Muscle of leg (tissue), 11 donors: ENCODE results near the gene ULK1. TPM values are rescaled to one million over a fixed set of nuclear protein-coding genes. Genes with fewer than 3 reads are reported as not detected.

Source experiments
- DNase-seq: peaks from one replicate; pipeline ENCODE4 v3.0.0; 2013
- H3K27ac ChIP-seq: one replicate; pipeline ENCODE4 v1.5.1; 2013; ENCODE audit warnings: mild to moderate bottlenecking, low read length, control low read depth
- H3K27me3 ChIP-seq: one replicate; pipeline ENCODE4 v1.6.1; 2013; ENCODE audit warnings: low read length; ENCODE audit not compliant: control insufficient read depth, insufficient read depth
- H3K36me3 ChIP-seq: one replicate; pipeline ENCODE4 v1.6.1; 2013; ENCODE audit warnings: low read length; ENCODE audit not compliant: control insufficient read depth, insufficient read depth
- H3K4me1 ChIP-seq: one replicate; pipeline ENCODE4 v1.6.1; 2013; ENCODE audit warnings: low read length; ENCODE audit not compliant: control insufficient read depth, insufficient read depth
- H3K4me3 ChIP-seq: one replicate; pipeline ENCODE4 v1.5.1; 2013; ENCODE audit warnings: low read length, control low read depth
- H3K9me3 ChIP-seq: replicated peaks from 2 replicates; pipeline ENCODE4 v1.6.1; 2013; ENCODE audit warnings: low read depth, low read length; ENCODE audit not compliant: control insufficient read depth
- WGBS: methylation state at CpG from one replicate; pipeline ENCODE4 v1.1.5; 2013; ENCODE audit warnings: missing lambda C conversion rate; ENCODE audit not compliant: insufficient coverage; 5-methylcytosine and 5-hydroxymethylcytosine counted together
- polyA plus RNA-seq, 8 donors: library from polyadenylated mRNA; unstranded; fragments of 120-200 nt; gene quantifications; one replicate each; pipeline versions ENCODE4 v1.2.1 to v1.2.3, GENCODE V29; 2013; ENCODE audit warnings: inconsistent platforms in 1 of 8, low replicate concordance in 1 of 8; ENCODE audit not compliant: insufficient read length in 8 of 8, insufficient read depth in 1 of 8
- total RNA-seq: library from RNA; stranded (reverse); fragments of 120-200 nt; gene quantifications from one replicate; pipeline ENCODE4 v1.2.4, GENCODE V29; 2013

The ULK1 gene
- total and polyA plus RNA-seq, 9 donors, result 5.1 to 27.7 (median 22.0) TPM

- Histone ChIP-seq H3K9me3 (no peaks in the 10 kb centered on the region), H3K27me3 (no peaks in the 10 kb centered on the region), H3K36me3 (peaks cover 67% of the 10 kb centered on the region), H3K4me3 (no peak overlapping the region), H3K27ac (no peak overlapping the region), H3K4me1 (peaks cover 10% of the 10 kb centered on the region)
- no peak for DNase-seq
- WGBS, result 88% methylated on average over 10 of the region's 14 CpGs
These were observed 25.7 kb downstream of the ULK1 start for GRCh38 chr12:131920157-131920508.

DNA sequence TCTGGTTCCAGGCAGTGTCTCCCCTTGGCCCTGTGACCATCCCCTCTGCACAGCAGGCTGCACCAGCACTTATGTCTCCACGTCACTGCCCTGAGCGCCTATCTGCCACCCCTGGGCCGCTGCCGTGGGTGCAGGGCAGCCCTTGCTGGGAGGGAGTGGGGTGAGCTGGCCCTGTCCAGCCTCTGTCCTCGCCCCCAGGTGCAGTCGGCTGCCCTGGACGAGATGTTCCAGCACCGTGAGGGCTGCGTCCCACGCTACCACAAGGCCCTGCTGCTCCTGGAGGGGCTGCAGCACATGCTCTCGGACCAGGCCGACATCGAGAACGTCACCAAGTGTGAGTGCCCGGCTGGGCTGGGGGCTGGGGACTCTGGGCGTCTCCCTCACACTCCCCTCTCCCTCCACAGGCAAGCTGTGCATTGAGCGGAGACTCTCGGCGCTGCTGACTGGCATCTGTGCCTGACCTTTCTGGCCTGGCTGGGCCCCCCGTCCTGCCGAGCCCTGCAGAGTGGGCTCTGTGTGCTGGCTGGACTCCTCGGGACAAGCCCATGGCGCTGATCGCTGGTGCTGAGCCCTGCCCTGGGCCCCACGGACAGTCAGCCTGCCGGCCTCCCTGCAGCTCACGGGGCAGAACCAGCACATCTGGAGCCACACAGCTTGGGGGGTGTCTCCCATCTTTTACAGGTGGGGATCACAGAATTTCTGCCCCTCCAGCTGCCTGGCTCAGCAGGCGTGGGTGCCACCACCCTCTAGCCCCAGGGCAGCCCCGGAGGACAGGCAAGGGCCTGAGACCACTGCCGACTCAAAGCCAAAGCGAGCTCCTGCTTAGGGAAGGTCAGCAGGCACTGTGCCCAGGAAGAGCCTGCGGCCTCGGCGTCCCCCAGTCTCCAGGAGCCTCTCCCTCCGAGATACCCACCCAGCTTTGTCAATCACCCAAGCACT lies 26.7 kb downstream of the ULK1 start:
- H3K36me3 ChIP-seq, result peaks cover 57% of the 10 kb centered on the region
- no peak for DNase-seq
- no peaks in the 10 kb centered on the region for H3K9me3 ChIP-seq
- H3K4me3 ChIP-seq, result no peak overlapping the region
- 89% methylated on average over 29 of the region's 35 CpGs for WGBS
- no peak overlapping the region for H3K27ac ChIP-seq
- no peaks in the 10 kb centered on the region for H3K27me3 ChIP-seq
- H3K4me1 ChIP-seq, result peaks cover 10% of the 10 kb centered on the region

GRCh38 chr12:131921866-131922769 lies 27.7 kb downstream of the ULK1 start:
- H3K4me3 ChIP-seq, result no peak overlapping the region
- no peaks in the 10 kb centered on the region for H3K27me3 ChIP-seq
- peaks cover 52% of the 10 kb centered on the region for H3K36me3 ChIP-seq
- WGBS, result 80% methylated on average over 17 of the region's 29 CpGs
- H3K4me1 ChIP-seq, result peaks cover 10% of the 10 kb centered on the region
- DNase-seq, result no peak
- no peaks in the 10 kb centered on the region for H3K9me3 ChIP-seq
- H3K27ac ChIP-seq, result no peak overlapping the region

DNA sequence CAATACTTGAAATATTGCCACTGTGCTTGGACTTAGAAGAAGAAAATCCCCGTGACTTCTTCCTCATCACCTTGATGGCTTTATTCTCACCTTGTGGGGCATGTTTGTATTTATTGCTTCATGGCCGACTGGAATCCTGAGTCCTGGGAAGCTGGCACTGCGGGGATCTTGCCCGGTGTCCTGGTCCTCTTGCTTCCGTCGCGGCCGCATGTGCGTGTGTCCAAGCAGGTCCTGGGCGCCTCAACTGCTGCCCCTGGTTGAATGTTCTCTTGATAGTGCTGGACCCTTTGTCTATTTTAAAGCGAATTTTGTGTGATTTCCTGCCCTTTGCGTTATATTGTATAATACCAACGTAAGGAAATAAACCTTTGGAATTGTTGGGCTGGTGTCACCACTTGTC lies 28.4 kb downstream of the ULK1 start:
- Histone ChIP-seq H3K9me3 (no peaks in the 10 kb centered on the region), H3K36me3 (peaks cover 47% of the 10 kb centered on the region), H3K4me1 (peaks cover 10% of the 10 kb centered on the region), H3K27ac (no peak overlapping the region), H3K4me3 (no peak overlapping the region), H3K27me3 (no peaks in the 10 kb centered on the region)
- DNase-seq, result no peak
- 95% methylated on average over 7 of the region's 13 CpGs for WGBS

- no peaks in the 10 kb centered on the region for H3K27me3 ChIP-seq
- H3K27ac ChIP-seq, result no peak overlapping the region
- peaks cover 47% of the 10 kb centered on the region for H3K36me3 ChIP-seq
- H3K9me3 ChIP-seq, result no peaks in the 10 kb centered on the region
- H3K4me3 ChIP-seq, result no peak overlapping the region
- no peak for DNase-seq
- peaks cover 10% of the 10 kb centered on the region for H3K4me1 ChIP-seq
- WGBS, result 68% methylated on average over 5 of the region's 11 CpGs
These were observed 28.8 kb downstream of the ULK1 start for GRCh38 chr12:131923260-131923659.

GRCh38 chr12:131927110-131928079 lies 33.0 kb downstream of the ULK1 start:
- Histone ChIP-seq H3K36me3 (peaks cover 16% of the 10 kb centered on the region), H3K9me3 (no peaks in the 10 kb centered on the region), H3K4me3 (no peak overlapping the region), H3K27me3 (no peaks in the 10 kb centered on the region), H3K27ac (no peak overlapping the region), H3K4me1 (peaks cover 19% of the 10 kb centered on the region)
- 91% methylated on average over 11 of the region's 24 CpGs for WGBS
- DNase-seq, result no peak

- H3K27ac ChIP-seq, result peak overlapping the region; percentile 55
- peak overlapping the region; percentile 64 for H3K4me3 ChIP-seq
- no peaks in the 10 kb centered on the region for H3K9me3 ChIP-seq
- 43% methylated on average over 24 of the region's 33 CpGs for WGBS
- DNase-seq, result peak; percentile 58
- H3K36me3 ChIP-seq, result peaks cover 18% of the 10 kb centered on the region
- no peaks in the 10 kb centered on the region for H3K27me3 ChIP-seq
- H3K4me1 ChIP-seq, result peaks cover 19% of the 10 kb centered on the region
These were observed 33.8 kb downstream of the ULK1 start for GRCh38 chr12:131928080-131928710.

DNA sequence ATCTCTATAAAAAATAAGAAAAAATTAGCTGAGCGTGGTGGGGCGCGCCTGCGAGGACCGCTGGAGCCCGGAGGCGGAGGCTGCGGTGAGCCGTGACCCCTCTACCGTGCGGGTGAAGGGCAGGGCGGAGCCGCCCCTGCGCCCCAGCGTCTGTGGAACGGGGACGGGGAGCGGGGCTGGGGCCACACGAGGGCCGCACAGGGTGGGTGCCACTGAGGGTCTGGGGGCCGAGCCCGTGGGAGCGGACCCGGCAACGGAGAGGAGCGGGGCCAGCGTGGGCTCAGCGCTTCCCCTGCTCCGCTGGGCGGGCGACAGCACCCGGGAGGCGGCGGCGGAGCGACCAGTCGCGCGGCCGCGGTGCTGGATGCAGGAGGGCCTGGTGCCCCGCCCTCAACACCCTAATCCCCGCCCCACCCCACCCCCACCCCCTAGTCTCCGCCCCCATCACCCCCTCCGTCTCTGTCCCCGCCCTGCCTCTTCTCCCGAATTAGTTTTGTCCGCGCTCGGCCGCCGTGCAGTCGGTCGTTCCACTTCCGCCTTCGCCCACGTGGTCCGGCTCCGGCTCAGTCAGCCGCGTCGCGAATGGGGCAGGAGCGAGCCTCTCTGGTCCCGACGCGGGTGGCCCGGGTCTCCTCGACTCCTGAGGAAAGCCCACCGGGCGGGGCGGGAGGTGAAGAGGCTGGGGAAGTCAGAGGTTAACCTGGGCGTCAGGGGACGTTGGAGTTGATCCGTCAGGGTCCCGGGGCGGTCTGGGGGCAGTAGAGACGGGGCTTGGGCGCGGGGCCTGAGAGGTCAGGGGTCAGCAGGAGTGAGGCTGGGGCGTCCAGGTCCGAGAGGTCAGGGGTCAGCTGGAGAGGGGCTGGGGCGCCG lies 34.5 kb downstream of the ULK1 start, which contains the start of gene PUS1:
TSS of gene PUS1 (plus strand) at position 566 of the 870 bp plus-strand sequence. CDS start 447 bp downstream, outside the sequence.
- Histone ChIP-seq H3K4me3 (peak within 1 kb of the TSS; percentile 77), H3K27me3 (no peaks in the 10 kb centered on the region), H3K9me3 (no peaks in the 10 kb centered on the region), H3K36me3 (peaks cover 23% of the 10 kb centered on the region), H3K27ac (peak within 1 kb of the TSS; percentile 55), H3K4me1 (peaks cover 19% of the 10 kb centered on the region)
- WGBS, result 1% methylated on average over 63 of the region's 84 CpGs
- peak; percentile 98 for DNase-seq
